Smooth muscle cell (in vitro differentiated cells): Measurements from ENCODE around the gene MOGAT3. TPM values are rescaled to one million over a fixed set of nuclear protein-coding genes. Genes with fewer than 3 reads are reported as not detected.

Experiments
- DNase-seq: peaks from one replicate; lab custom pipeline; 2025; ENCODE audit not compliant: unreplicated experiment; lab: John Stamatoyannopoulos, UW
- H2AFZ ChIP-seq: fragments of 200-600 bp; sonication (generic); 2 replicates; pipeline ENCODE4 v1.6.0; 2016; ENCODE audit warnings: antibody characterized with exemption, low read depth, mild to moderate bottlenecking
- H3F3A ChIP-seq: fragments of 200-600 bp; sonication (generic); 2 replicates; pipeline ENCODE4 v1.6.0; 2017; ENCODE audit warnings: antibody characterized with exemption, low read depth
- H3K27ac ChIP-seq: fragments of 200-600 bp; sonication (generic); 2 replicates; pipeline ENCODE4 v1.5.1; 2016; ENCODE audit warnings: low read depth, mild to moderate bottlenecking
- H3K27me3 ChIP-seq: fragments of 200-600 bp; sonication (generic); 2 replicates; pipeline ENCODE4 v1.6.1; 2016; ENCODE audit warnings: low read depth, mild to moderate bottlenecking
- H3K36me3 ChIP-seq: fragments of 200-600 bp; sonication (generic); 2 replicates; pipeline ENCODE4 v1.5.1; 2016; ENCODE audit warnings: low read depth
- H3K4me1 ChIP-seq: fragments of 200-600 bp; sonication (generic); 2 replicates; pipeline ENCODE4 v1.5.1; 2016; ENCODE audit warnings: low read depth
- H3K4me2 ChIP-seq: fragments of 200-600 bp; sonication (generic); 2 replicates; pipeline ENCODE4 v1.6.0; 2016; ENCODE audit warnings: mild to moderate bottlenecking
- H3K4me3 ChIP-seq: fragments of 200-600 bp; sonication (generic); 2 replicates; pipeline ENCODE4 v1.5.1; 2016; ENCODE audit warnings: mild to moderate bottlenecking
- H3K79me2 ChIP-seq: fragments of 200-600 bp; sonication (generic); 2 replicates; pipeline ENCODE4 v1.6.0; 2016; ENCODE audit warnings: low read depth, mild to moderate bottlenecking
- H3K9ac ChIP-seq: fragments of 200-600 bp; sonication (generic); 2 replicates; pipeline ENCODE4 v1.6.0; 2016; ENCODE audit warnings: low read depth
- H3K9me3 ChIP-seq: fragments of 200-600 bp; sonication (generic); replicated peaks from 2 replicates; pipeline ENCODE4 v1.5.1; 2016; ENCODE audit warnings: low read depth
- H4K20me1 ChIP-seq: fragments of 200-600 bp; sonication (generic); 2 replicates; pipeline ENCODE4 v1.6.0; 2016; ENCODE audit warnings: low read depth
- CTCF ChIP-seq: fragments of 200-600 bp; sonication (generic); IDR thresholded peaks from 2 replicates; pipeline ENCODE4 v1.5.1; 2017; ENCODE audit warnings: borderline replicate concordance, mild to moderate bottlenecking, antibody characterized with exemption; ENCODE audit not compliant: insufficient read depth, poor library complexity, severe bottlenecking
- WGBS: methylation state at CpG from one replicate; pipeline ENCODE4 v1.1.7; 2016; ENCODE audit warnings: low lambda C conversion rate; 5-methylcytosine and 5-hydroxymethylcytosine counted together
- polyA plus RNA-seq: library from polyadenylated mRNA; unstranded; fragments of >200 nt; fragmentation: Nextera tagmentation; extraction: Ambion mirVana; gene quantifications from 2 replicates; pipeline ENCODE4 v1.2.1, GENCODE V29; 2016
- total RNA-seq: library from RNA; depleted of rRNA; stranded (reverse); fragments of >200 nt; gene quantifications from 2 replicates; pipeline ENCODE4 v1.2.3, GENCODE V29; 2014

Gene MOGAT3
- total and polyA plus RNA-seq, 2 experiments from 2014 or later, result not detected

DNA sequence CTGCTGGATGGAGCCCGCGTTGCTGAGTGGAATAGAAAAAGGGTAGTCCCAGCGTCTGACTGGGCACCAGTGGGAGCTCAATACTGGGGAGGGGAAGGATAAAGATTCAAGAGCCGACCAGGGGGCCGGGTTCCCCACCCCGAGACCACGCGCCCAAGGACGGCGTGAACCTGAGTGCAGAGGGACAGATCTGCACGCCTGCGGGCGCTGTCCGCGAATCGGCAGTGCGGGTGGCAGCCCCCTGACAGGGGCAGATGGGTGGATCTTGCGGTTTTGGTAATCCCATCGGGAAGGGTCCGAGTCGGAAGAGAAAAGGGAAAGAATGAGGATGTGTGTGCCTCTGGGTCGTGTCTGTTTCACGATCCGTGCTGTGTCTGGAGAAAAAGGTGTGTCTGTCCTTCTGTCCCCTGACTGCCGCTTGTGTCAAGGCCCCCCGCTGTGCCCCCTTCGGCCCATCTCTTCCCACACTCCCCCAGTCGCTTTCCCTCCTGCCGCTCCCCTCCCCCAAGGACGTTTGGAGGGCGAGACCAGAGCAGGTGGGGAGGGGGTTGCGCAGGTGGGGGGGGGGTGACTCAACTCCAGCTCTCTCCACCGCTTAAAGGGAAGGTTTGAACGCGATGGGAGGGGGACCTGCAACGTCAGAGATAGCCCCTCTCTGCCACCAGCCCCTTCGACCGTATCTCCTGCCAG, 34.7 kb downstream of the MOGAT3 start:
- no peak for DNase-seq
- Histone ChIP-seq H3K9ac (no peak overlapping the region), H3K4me2 (peak overlapping the region; percentile 86), H4K20me1 (peaks cover 37% of the 10 kb centered on the region), H3K4me3 (peak overlapping the region; percentile 47), H3F3A (peaks cover 13% of the 10 kb centered on the region), H3K9me3 (no peaks in the 10 kb centered on the region), H3K4me1 (peaks cover 38% of the 10 kb centered on the region), H3K27me3 (peaks cover 64% of the 10 kb centered on the region), H2AFZ (peak overlapping the region; percentile 33), H3K36me3 (no peaks in the 10 kb centered on the region), H3K79me2 (no peaks in the 10 kb centered on the region), H3K27ac (no peak overlapping the region)
- WGBS, result under 1% methylated on average over 30 of the region's 38 CpGs
- no peak for TF ChIP-seq CTCF

- no peaks in the 10 kb centered on the region for H3K9me3 ChIP-seq
- H3K27me3 ChIP-seq, result peaks cover 56% of the 10 kb centered on the region
- peak within 1 kb of the TSS; percentile 86 for H3K4me2 ChIP-seq
- H3K36me3 ChIP-seq, result no peaks in the 10 kb centered on the region
- no peak for TF ChIP-seq CTCF
- H4K20me1 ChIP-seq, result peaks cover 45% of the 10 kb centered on the region
- peaks cover 13% of the 10 kb centered on the region for H3F3A ChIP-seq
- H3K4me1 ChIP-seq, result peaks cover 38% of the 10 kb centered on the region
- DNase-seq, result peak; percentile 81
- H2AFZ ChIP-seq, result peak within 1 kb of the TSS; percentile 33
- 2% methylated on average over 48 of the region's 74 CpGs for WGBS
- no peak within 1 kb of the TSS for H3K27ac ChIP-seq
- H3K79me2 ChIP-seq, result no peaks in the 10 kb centered on the region
- peak within 1 kb of the TSS; percentile 47 for H3K4me3 ChIP-seq
- H3K9ac ChIP-seq, result no peak within 1 kb of the TSS
Measured at GRCh38 chr7:101165075-101165957, 35.5 kb downstream of the MOGAT3 start, which contains the start of gene VGF. VGF (minus strand) TSS chr7:101165569; CDS start chr7:101164843, 726 bp downstream.

- H3K36me3 ChIP-seq, result no peaks in the 10 kb centered on the region
- peak; percentile 53 for DNase-seq
- peaks cover 13% of the 10 kb centered on the region for H3F3A ChIP-seq
- no peaks in the 10 kb centered on the region for H3K9me3 ChIP-seq
- H3K79me2 ChIP-seq, result no peaks in the 10 kb centered on the region
- H4K20me1 ChIP-seq, result peaks cover 54% of the 10 kb centered on the region
- H3K9ac ChIP-seq, result no peak overlapping the region
- H3K27me3 ChIP-seq, result peaks cover 51% of the 10 kb centered on the region
- H2AFZ ChIP-seq, result no peak overlapping the region
- H3K4me3 ChIP-seq, result peak overlapping the region; percentile 38
- WGBS, result 3% methylated on average over 68 of the region's 75 CpGs
- peaks cover 38% of the 10 kb centered on the region for H3K4me1 ChIP-seq
- peak overlapping the region; percentile 81 for H3K4me2 ChIP-seq
- no peak overlapping the region for H3K27ac ChIP-seq
- no peak for TF ChIP-seq CTCF
Measured at GRCh38 chr7:101164071-101164840, 36.6 kb downstream of the MOGAT3 start.
